NCI-H226 (cell line): ENCODE results near the gene C16orf86.
A peak's percentile ranks its signal among the peaks of the same experiment; 100 is the strongest.

Source experiments
- DNase-seq: peaks from one replicate; pipeline ENCODE4 v3.0.0-alpha.2; 2015

Gene C16orf86

GRCh38 chr16:67666559-67667452 lies at the start of gene C16orf86, which contains the start of gene ENKD1:
C16orf86 (plus strand) TSS chr16:67666814; CDS start chr16:67666971, 157 bp downstream.
ENKD1 (minus strand) TSS chr16:67666750; CDS start chr16:67666442, 308 bp downstream.
- DNase-seq = no peak

GRCh38 chr16:67628216-67628615 lies 38.4 kb upstream of the C16orf86 start:
- no peak for DNase-seq

GRCh38 chr16:67632415-67633172 lies 34.0 kb upstream of the C16orf86 start:
- DNase-seq = no peak

GRCh38 chr16:67636713-67637112 lies 29.9 kb upstream of the C16orf86 start:
- DNase-seq = no peak

GRCh38 chr16:67637625-67638024 lies 29.0 kb upstream of the C16orf86 start:
- DNase-seq = no peak

DNA sequence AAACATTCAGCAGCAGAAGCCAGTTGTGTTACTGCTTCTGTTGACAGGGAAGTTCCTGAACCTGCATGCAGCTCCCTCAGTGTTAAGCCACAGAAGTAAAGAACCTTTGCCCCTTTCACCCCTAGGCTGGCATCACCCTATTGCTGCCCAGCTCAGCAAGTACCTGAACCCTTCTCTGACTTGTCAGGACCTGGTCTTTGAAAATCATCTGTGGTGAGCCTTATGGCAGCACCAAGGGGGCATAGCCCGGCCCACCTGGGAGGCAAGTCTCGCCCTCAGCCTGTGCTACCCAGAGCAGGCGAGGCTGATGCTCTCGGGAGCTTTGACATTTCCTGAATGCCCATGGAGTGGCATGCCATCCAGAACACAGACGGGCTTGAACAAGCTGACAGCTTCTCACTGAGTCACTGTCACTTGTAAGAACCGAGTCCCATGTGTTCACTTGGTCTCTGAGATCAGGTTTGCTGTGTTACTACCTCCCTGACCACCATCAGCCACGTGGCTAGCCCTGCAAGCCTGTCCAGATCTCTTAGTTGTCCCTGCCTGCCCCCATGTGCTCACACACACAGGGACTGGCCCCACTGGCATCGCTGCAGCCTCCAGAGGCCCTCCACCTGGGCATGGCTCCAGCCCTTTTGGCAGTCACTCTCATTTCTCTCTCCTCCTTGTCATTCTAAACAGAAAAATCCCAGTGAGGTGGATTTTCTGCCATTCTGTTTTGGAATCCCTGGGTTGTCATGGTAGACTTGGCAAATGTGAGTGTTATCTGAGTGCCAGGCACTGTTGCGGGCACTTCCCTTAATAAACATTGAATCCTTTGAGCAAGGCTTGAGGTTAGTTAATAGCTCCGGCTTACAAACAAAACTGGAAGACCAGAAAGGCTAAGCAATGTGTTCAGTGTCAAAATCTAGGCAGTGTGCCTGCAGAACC lies 24.6 kb upstream of the C16orf86 start:
- DNase-seq = no peak

DNA sequence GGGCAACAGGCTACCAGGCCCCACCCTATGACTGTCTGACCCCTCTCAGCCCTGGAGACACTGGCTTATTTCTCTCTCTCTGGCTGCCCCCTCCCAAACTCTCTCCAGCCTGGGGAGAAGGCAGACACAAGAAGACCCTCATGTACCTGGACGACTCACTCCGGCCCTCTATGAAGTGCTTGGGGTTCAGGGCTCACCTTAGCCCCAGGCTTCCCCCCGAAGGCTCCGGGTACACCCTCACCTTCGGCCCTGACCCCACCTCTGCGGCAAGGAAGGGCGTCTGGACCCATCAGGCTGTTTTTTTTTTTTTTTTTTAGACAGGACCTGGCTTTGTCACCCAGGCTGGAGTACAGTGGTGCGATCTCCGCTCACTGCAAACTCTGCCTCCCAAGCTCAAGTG lies 22.6 kb upstream of the C16orf86 start:
- DNase-seq = no peak

- no peak for DNase-seq
These were observed 21.1 kb upstream of the C16orf86 start for GRCh38 chr16:67645397-67646121.

- DNase-seq = no peak
These were observed 19.4 kb upstream of the C16orf86 start for GRCh38 chr16:67647111-67647651.

DNA sequence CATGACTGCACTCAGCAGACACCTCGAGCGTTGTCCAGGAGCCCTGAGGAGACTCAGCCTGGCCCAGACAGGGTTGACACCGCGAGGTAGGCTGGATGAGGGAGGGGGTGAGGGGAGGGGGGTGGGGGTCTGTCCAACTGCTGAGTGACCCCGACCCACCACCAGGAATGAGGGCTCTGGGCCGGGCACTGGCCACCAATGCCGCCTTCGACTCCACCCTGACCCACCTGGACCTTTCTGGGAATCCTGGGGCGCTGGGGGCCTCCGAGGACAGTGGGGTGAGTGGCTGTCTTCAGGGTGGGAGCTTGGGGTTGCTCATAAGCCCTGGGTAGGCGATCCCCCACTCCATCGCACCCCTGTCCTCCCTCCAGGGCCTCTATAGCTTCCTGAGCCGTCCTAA lies 18.9 kb upstream of the C16orf86 start:
- no peak for DNase-seq

- DNase-seq = no peak
These were observed 18.4 kb upstream of the C16orf86 start for GRCh38 chr16:67648088-67648763.

- no peak for DNase-seq
These were observed 17.7 kb upstream of the C16orf86 start for GRCh38 chr16:67648764-67649407.

GRCh38 chr16:67649494-67649931 lies 17.1 kb upstream of the C16orf86 start:
- no peak for DNase-seq

- no peak for DNase-seq
These were observed 16.6 kb upstream of the C16orf86 start for GRCh38 chr16:67650023-67650422.

GRCh38 chr16:67651039-67651438 lies 15.6 kb upstream of the C16orf86 start:
- DNase-seq = no peak

GRCh38 chr16:67651847-67652246 lies 14.8 kb upstream of the C16orf86 start:
- no peak for DNase-seq

- DNase-seq = peak; percentile 12
These were observed 14.0 kb upstream of the C16orf86 start for GRCh38 chr16:67652578-67653127.

DNA sequence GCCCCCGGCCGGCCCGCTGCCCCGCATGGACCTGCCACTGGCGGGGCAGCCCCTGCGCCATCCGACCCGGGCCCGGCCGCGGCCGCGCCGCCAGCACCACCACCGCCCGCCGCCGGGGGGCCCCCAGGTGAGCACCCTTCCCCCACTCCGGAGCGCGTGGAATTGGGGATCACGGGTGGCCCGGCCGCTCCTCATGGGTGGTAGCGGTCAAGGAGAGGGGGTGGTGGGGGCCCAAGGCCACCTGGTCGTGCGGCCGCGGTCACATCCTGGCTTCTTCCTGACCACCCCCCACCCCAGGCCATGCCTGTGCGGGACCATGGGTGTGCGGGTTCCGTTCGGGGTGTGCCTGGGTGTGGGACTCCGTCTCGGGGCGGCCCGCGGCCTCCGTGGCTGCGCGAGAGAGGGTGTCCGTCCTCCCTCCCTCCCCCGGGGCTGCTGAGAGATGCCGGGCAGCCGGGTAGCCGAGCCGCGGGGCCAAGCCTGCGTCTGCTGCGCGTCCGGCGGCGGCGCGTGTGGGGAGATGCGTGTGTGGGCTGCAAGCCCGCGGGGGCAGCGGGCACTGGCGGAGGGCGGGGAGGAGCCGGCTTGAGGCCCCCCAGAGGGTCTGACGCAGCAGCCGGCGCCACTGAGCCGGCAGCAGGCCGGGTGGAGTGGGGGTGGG lies 13.4 kb upstream of the C16orf86 start:
- DNase-seq = no peak

DNA sequence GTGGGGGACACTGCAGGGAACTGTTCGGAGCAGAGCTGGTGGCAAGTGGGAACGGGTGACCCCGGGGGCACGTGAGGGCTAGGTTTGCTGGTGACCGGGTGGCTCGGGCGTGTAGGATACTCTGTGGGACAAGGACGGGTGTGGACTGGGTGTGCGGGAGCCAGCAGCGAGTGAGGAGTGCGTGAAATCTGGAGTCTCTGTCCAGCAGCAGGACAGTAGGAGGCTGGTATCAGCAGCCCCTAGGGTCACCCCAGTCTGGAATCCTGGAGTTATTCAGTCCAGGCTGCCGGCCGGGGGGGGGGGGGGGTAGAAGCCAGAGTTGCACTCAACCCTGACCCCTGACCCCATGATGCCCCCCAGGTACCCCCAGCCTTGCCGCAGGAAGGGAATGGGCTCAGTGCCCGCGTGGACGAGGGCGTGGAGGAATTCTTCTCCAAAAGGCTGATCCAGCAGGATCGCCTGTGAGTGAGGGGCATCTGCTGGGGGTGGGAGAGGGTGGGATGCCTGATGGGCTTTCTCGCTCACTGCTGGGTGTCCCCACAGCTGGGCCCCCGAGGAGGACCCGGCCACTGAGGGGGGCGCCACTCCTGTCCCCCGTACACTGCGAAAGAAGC lies 12.7 kb upstream of the C16orf86 start:
- no peak for DNase-seq
